UCSD-AML1 (cell line): ENCODE results near the gene ABCC2.
"Not testable (repeated sequence)": the region's sequence is repeated elsewhere in the genome, so short reads cannot be mapped to it uniquely, and the experiment has no call there.

Experiments used
- DNase-seq: peaks from one replicate; lab custom pipeline; 2025; ENCODE audit not compliant: unreplicated experiment; lab: John Stamatoyannopoulos, UW

Gene ABCC2

DNA sequence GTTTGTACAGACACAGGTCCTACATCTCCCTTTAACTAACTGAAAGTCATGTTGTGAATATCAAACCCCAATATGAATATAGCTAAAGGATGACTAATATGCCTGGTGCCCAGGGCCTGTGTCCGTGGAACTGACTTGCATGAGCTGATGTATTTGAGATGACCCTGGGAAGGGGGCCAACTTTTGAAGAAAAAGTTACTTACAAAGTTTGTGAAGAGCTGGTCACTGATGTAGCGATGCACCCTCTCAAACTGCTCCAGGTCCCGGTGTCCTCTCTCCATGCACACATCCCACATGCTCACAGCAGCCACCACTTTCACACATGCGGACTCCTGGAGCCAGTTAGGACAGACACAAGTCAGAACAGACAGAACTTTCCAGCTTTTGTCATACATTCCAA is 106.2 kb downstream of the ABCC2 start:
- no peak for DNase-seq

DNA sequence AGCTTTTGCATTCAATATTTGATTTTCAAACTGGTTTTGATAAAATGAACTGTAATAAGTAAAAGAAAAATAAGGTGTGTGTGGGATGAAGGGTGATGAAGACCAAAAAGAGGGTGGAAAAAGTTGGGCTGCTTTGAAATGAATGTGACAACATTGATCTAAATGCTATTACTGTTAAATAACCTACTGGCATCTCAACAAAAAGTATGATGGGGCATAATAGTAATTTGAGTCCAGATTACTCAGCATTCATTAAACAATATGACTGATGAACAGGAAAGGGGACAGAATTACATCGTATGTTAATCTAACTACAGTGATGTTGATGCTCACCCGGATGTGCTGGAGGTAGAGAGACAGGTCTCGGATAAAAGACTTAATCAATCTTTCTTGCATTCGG is 112.2 kb downstream of the ABCC2 start:
- DNase-seq = no peak

GRCh38 chr10:99895066-99895465 is 112.6 kb downstream of the ABCC2 start:
- DNase-seq = not testable (repeated sequence)

DNA sequence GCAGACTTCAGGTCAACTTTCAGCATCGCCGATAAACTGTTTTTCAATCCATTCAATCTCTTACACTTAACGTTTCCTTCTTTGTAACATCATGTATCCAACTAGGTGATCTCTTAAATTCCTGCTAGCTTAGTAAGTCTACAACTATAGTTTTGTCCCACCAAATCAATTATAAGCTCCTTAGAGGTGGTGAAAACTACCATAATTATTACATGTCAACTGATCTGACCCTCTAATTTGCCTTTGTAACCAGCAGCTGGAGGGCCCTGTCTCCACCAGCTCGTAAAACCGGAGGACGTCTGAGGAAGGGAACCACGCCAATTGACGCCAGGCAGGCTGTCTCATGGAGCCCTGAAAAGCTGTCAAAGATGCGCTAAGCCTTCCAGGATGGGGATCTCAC is 113.4 kb downstream of the ABCC2 start:
- no peak for DNase-seq
